Measurements from ENCODE around the gene SFMBT2.
A peak's percentile ranks its signal among the peaks of the same experiment; 100 is the strongest.
"Not testable (repeated sequence)": the region's sequence is repeated elsewhere in the genome, so short reads cannot be mapped to it uniquely, and the experiment has no call there.

SFMBT2 gene

DNA sequence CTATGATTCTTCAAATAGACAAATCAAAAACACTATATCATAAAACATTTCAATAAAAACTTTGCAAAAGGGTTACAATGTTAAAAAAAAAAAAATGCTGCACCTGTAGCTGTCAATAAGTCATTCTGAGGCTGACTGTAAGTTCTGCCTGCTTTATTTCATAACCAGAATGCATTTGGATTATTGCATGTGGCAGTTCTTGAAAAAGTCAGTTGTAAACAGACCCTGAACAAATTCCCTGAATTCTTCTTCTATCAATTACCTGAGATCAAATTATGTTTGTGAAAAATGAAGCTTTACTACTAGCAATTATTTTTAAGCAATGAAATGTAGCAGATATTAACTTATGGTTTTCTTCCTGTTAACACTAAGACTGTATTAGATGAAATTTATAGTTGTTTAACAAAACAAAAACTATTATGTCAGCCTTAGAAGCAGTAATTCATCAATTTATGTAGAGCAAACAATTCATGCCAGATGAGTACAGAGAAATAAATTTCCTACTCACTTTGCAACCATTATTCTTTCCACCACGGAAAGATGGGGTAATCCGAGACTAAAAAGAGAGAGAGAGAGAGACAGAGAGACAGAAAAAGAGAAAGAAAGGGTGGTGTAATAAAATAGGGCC is 107.8 kb downstream of the SFMBT2 start:
- TF ChIP-seq, protein P1, sequence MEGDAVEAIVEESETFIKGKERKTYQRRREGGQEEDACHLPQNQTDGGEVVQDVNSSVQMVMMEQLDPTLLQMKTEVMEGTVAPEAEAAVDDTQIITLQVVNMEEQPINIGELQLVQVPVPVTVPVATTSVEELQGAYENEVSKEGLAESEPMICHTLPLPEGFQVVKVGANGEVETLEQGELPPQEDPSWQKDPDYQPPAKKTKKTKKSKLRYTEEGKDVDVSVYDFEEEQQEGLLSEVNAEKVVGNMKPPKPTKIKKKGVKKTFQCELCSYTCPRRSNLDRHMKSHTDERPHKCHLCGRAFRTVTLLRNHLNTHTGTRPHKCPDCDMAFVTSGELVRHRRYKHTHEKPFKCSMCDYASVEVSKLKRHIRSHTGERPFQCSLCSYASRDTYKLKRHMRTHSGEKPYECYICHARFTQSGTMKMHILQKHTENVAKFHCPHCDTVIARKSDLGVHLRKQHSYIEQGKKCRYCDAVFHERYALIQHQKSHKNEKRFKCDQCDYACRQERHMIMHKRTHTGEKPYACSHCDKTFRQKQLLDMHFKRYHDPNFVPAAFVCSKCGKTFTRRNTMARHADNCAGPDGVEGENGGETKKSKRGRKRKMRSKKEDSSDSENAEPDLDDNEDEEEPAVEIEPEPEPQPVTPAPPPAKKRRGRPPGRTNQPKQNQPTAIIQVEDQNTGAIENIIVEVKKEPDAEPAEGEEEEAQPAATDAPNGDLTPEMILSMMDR (IDR thresholded peaks at IDR 0.05; ENCODE audit: control insufficient read depth, extremely low read depth, insufficient read depth): no peak
- no peak for DNase-seq (ENCODE audit: low read depth)
- no peak overlapping the region for H3K4me3 ChIP-seq (ENCODE audit: low read depth, low read length)

DNA sequence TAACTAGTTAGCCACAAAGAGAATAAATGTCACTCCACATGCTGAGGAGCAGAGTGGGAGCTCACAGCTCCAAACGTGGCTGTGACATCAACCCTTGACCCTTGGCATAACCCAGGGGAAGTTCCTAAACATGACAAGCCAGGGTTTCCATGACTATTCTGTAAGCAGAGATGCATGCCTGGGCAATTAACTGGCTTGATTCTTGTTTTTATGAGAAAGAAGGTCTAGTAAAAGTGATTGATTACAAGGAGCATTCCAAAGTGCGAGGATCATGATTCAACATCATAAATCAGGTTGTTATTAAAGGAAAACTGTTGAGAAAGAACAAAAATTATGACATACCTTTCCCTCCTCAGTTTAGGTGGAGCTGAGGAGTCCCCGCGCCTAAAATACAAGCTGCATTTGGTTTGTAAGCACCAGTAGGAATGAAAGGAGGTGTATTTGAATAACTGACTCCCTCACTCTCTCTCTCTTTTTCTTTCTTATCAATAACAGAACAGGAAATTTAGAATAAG is 108.4 kb downstream of the SFMBT2 start:
- H3K4me3 ChIP-seq (ENCODE audit: low read depth, low read length): no peak overlapping the region
- DNase-seq (ENCODE audit: low read depth): no peak
- TF ChIP-seq, protein P1 (IDR thresholded peaks at IDR 0.05; ENCODE audit: control insufficient read depth, extremely low read depth, insufficient read depth): no peak

DNA sequence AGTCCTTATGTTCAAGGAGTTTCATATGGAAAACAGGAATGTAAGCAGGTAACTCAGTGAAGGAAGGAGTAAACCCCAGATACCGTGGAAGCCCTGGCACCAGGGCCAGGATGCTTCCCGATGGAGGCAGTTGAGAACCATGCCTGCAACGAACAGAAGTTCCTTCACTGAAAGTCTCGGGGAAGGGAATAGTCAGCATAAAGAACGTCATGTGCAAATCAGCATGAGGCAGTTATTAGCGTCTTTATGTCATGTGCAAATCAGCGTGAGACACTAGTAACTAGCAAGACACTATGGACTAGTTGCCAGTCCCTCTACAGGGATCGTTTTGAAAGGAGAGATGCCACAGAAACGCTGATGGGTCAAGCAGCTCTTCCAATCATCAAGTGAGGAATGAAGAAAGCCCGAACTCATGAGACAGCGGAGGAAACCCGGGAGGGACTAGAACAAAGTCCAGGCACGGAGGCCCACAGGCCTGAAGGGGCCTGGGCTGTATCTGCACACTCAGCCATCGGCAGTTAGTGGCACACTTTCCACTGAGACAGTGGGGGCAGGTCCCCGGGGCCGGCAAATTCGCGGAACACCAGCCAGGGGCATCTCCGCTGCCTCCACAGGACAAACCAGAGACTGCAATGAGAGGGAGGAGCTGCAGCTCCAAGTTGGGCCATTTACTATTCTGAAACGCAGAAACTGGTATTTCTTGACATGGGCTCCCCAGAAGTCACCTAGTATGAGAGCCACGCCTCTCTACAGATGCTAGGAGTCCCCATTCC is 109.6 kb downstream of the SFMBT2 start:
- H3K4me3 ChIP-seq (ENCODE audit: low read depth, low read length): no peak overlapping the region
- TF ChIP-seq, protein P1 (IDR thresholded peaks at IDR 0.05; ENCODE audit: control insufficient read depth, extremely low read depth, insufficient read depth): 0 out of 2 replicates have a peak, but pooled peaks have one; percentile 3
- no peak for DNase-seq (ENCODE audit: low read depth)

DNA sequence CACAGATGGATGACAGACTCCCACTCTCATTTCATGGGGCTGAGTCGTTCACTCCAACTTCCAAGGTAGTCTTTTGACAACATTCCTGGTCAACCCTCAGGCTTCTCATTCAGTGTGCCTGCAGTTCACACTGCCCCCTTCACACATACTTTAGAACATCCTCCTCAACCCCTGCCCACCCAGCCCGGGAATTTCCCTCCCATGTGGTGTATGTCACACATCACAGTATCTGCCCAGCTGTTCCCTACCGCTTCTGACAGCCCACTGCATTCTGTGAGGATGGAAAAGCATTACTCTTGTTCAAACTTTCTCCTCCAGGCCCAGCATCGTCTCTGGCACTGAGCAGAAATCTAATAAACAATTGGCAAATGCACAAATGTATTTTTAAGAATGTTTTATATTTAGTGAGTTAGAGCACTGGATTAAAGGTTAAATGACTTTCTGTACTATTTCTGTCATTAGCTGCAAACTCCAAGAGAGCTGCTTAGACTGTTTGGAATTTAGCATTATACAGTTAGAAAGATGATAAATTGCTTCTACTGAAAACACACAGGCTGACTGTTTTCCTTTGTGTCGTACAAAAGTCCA is 110.4 kb downstream of the SFMBT2 start:
- DNase-seq (ENCODE audit: low read depth): no peak
- H3K4me3 ChIP-seq (ENCODE audit: low read depth, low read length): no peak overlapping the region
- TF ChIP-seq, protein P1 (IDR thresholded peaks at IDR 0.05; ENCODE audit: control insufficient read depth, extremely low read depth, insufficient read depth): no peak

DNA sequence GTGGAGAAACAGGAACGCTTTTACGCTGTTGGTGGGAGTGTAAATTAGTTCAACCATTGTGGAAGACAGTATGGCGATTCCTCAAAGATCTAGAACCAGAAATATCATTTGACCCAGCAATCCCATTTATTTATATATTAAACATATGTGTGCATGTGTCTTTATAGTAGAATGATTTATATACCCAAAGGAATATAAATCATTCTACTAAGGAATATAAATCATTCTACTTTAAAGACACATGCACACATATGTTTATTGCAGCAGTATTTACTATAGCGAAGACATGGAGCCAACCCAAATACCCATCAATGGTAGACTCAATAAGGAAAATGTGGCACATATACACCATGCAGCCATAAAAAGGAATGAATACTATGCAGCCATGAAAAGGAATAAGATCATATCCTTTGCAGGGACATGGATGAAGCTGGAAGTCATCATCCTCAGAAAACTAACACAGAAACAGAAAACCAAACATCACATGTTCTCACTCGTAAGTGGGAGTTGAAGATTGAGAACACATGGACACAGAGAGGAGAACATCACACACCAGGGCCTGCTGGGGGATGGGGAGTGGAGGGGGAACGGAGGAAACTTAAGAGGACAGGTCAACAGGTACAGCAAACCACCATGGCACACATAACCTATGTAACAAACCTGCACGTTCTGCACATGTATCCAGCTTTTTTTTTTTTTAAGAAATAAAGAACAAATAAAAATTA is 111.1 kb downstream of the SFMBT2 start:
- DNase-seq (ENCODE audit: low read depth); H3K4me3 ChIP-seq (ENCODE audit: low read depth, low read length): not testable (repeated sequence)

DNA sequence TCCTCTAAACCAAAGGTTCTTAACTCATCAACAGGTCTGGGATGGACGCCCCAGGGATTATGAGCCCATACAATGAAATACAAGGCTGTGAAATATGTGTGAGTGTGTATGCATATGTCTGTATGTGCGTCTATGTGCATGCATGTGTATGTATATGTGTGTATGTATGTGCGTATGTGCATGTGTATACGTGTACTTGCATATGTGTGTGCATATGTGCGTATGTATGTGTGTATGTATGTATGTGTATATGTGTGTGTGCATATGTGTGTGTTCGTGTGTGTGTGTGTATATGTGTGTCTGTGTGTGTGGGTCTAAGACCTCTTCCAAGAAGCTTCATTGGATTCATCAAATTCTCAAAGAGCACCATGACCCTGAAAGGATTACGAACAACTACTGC is 112.3 kb downstream of the SFMBT2 start:
- H3K4me3 ChIP-seq (ENCODE audit: low read depth, low read length): no peak overlapping the region
- TF ChIP-seq, protein P1 (IDR thresholded peaks at IDR 0.05; ENCODE audit: control insufficient read depth, extremely low read depth, insufficient read depth): no peak
- no peak for DNase-seq (ENCODE audit: low read depth)

DNA sequence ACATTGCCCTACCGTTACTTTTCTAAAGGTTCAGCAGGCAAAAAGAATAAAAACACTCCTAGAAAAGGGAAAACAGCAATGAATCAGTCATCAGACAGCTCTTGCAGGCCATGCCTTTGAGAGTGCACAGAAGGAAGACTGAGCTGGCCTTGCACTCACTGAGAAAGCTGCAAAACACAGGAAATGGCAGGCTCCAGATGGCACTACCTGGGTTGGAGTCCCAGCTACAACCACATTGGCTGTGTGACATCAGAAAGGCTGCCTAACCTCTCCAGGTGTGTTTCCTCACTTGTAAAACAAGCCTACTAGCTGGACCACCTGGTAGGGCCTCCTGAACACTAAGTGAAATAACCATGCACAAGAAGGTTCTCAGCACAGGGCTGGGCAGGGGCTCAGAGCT is 113.7 kb downstream of the SFMBT2 start:
- TF ChIP-seq, protein P1 (IDR thresholded peaks at IDR 0.05; ENCODE audit: control insufficient read depth, extremely low read depth, insufficient read depth): no peak
- DNase-seq (ENCODE audit: low read depth): no peak

More for the DNA sequence above, 113.7 kb downstream of the SFMBT2 start:
- no peak overlapping the region for H3K4me3 ChIP-seq (ENCODE audit: low read depth, low read length)

Data from LNCaP clone FGC (cell line).